Right atrium auricular region (tissue), 2 donors: Measurements from ENCODE around the gene OTULINL. TPM values are rescaled to one million over a fixed set of nuclear protein-coding genes. Genes with fewer than 3 reads are reported as not detected.

ENCODE experiments used
- DNase-seq: peaks from one replicate; pipeline ENCODE4 v3.0.0-alpha.2; 2019; ENCODE audit warnings: low spot score
- H3K27ac ChIP-seq, 2 donors: fragments of 200-600 bp; sonication (generic); 1 replicate in 1 of 2; 2 replicates in 1 of 2; pipeline ENCODE4 v1.5.1; 2016 to 2019
- H3K27me3 ChIP-seq, 2 donors: fragments of 200-600 bp; sonication (generic); one replicate each; pipeline versions ENCODE4 v1.5.1 to v1.6.0; 2017 to 2019
- H3K36me3 ChIP-seq: fragments of 200-600 bp; sonication (generic); one replicate; pipeline ENCODE4 v1.5.1; 2016
- H3K4me1 ChIP-seq, 2 donors: fragments of 200-600 bp; sonication (generic); one replicate each; pipeline versions ENCODE4 v1.5.1 to v1.6.0; 2017 to 2019
- H3K4me3 ChIP-seq, 2 donors: fragments of 200-600 bp; sonication (generic); 1 replicate in 1 of 2; 2 replicates in 1 of 2; pipeline ENCODE4 v1.5.1; 2017 to 2019; ENCODE audit warnings: mild to moderate bottlenecking in 1 of 2, moderate library complexity in 1 of 2
- H3K9me3 ChIP-seq, 2 donors: fragments of 200-600 bp; sonication (generic); one replicate each; pipeline ENCODE4 v1.5.1; 2019
- CTCF ChIP-seq, 2 donors: fragments of 200-600 bp; sonication (generic); IDR thresholded peaks; one replicate each; pipeline ENCODE4 v1.5.1; 2019; ENCODE audit warnings: antibody characterized with exemption in 2 of 2
- total RNA-seq, 2 donors: library from RNA; depleted of rRNA; stranded (reverse); fragments of >200 nt; gene quantifications; one replicate each; pipeline ENCODE4 v1.1.0, GENCODE V29; 2016

Gene OTULINL
- total RNA-seq = 1 to 10 TPM; 1.6 to 2.1 TPM

GRCh38 chr5:14581106-14581890, at the start of gene OTULINL:
Gene OTULINL, plus strand, starts transcription at chr5:14581792. Its CDS starts 103 bp downstream, at chr5:14581895.
- H3K27ac ChIP-seq = peak within 1 kb of the TSS; percentile 2 to 67
- H3K4me1 ChIP-seq = peaks cover 0 to 24% of the 10 kb centered on the region in 2 donors
- no peaks in the 10 kb centered on the region for H3K36me3 ChIP-seq
- H3K9me3 ChIP-seq = no peaks in the 10 kb centered on the region
- TF ChIP-seq CTCF (IDR thresholded peaks at IDR 0.05) = no peak
- peak; percentile 80 for DNase-seq
- peak within 1 kb of the TSS; percentile 54 to 80 for H3K4me3 ChIP-seq
- no peaks in the 10 kb centered on the region for H3K27me3 ChIP-seq

- no peak overlapping the region for H3K4me3 ChIP-seq
- no peak overlapping the region for H3K27ac ChIP-seq
- no peaks in the 10 kb centered on the region for H3K27me3 ChIP-seq
- TF ChIP-seq CTCF (IDR thresholded peaks at IDR 0.05) = no peak
- H3K36me3 ChIP-seq = no peaks in the 10 kb centered on the region
- H3K4me1 ChIP-seq = no peaks in the 10 kb centered on the region
- DNase-seq = peak; percentile 43
- no peaks in the 10 kb centered on the region for H3K9me3 ChIP-seq
Observed at GRCh38 chr5:14532180-14532579, 49.4 kb upstream of the OTULINL start.

GRCh38 chr5:14534773-14535172, 46.8 kb upstream of the OTULINL start:
- H3K27ac ChIP-seq = no peak overlapping the region
- peaks cover 0 to 6% of the 10 kb centered on the region in 2 donors for H3K9me3 ChIP-seq
- no peaks in the 10 kb centered on the region for H3K27me3 ChIP-seq
- H3K36me3 ChIP-seq = no peaks in the 10 kb centered on the region
- no peak overlapping the region for H3K4me3 ChIP-seq
- DNase-seq = peak; percentile 40
- TF ChIP-seq CTCF (IDR thresholded peaks at IDR 0.05) = no peak
- H3K4me1 ChIP-seq = no peaks in the 10 kb centered on the region

GRCh38 chr5:14545308-14545707, 36.3 kb upstream of the OTULINL start:
- no peak for TF ChIP-seq CTCF (IDR thresholded peaks at IDR 0.05)

GRCh38 chr5:14545862-14546261, 35.7 kb upstream of the OTULINL start:
- H3K9me3 ChIP-seq = peaks cover 0 to 15% of the 10 kb centered on the region in 2 donors
- no peak for TF ChIP-seq CTCF (IDR thresholded peaks at IDR 0.05)
- H3K4me1 ChIP-seq = no peaks in the 10 kb centered on the region
- no peak overlapping the region for H3K27ac ChIP-seq
- no peaks in the 10 kb centered on the region for H3K36me3 ChIP-seq
- DNase-seq = no peak
- H3K27me3 ChIP-seq = no peaks in the 10 kb centered on the region
- no peak overlapping the region for H3K4me3 ChIP-seq

More at GRCh38 chr5:14545308-14545707, 36.3 kb upstream of the OTULINL start:
- no peaks in the 10 kb centered on the region for H3K27me3 ChIP-seq
- no peaks in the 10 kb centered on the region for H3K4me1 ChIP-seq
- H3K36me3 ChIP-seq = no peaks in the 10 kb centered on the region
- H3K4me3 ChIP-seq = no peak overlapping the region
- peaks cover 0 to 15% of the 10 kb centered on the region in 2 donors for H3K9me3 ChIP-seq
- no peak for DNase-seq
- H3K27ac ChIP-seq = no peak overlapping the region
